ENCODE data around the gene MGMT. TPM values are rescaled to one million over a fixed set of nuclear protein-coding genes. Genes with fewer than 3 reads are reported as not detected.

Gene MGMT
- total RNA-seq, 2 experiments from 2014 or later, result 9.0 to 9.6 TPM

DNA sequence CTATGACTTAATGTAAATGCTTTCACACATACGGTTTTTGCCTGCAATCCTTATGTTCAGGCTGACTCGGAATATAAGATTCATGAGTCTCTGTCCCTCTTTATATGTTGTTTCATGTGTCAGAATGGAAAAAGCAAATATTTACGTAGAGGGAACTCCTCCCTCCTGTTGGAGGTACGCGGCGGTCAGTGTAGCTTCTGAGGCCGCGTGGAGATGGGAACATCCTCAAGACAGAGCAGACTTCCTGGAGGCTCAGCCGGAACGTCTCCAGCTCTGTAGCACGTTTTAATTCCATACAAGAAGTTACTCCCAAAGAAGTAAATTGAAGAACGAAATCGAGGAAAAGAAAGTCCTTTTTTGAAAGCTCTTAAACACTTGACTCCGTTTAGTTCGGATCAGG, 248.8 kb downstream of the MGMT start:
- Mint-ChIP-seq H3K36me3 (ENCODE audit: low read depth) (peaks cover 76% of the 10 kb centered on the region), H3K27ac (no peak overlapping the region), H3K4me3 (no peak overlapping the region), H3K9me3 (peaks cover 2% of the 10 kb centered on the region), H3K27me3 (no peaks in the 10 kb centered on the region), H3K4me1 (ENCODE audit: low read depth) (no peaks in the 10 kb centered on the region)
- intact Hi-C loops (cut with DNase I, micrococcal nuclease), result no loop called here
- no peak for ATAC-seq (ENCODE audit: poor library complexity)
- no peak overlapping the region for H3K27ac ChIP-seq (ENCODE audit: low read depth in 1 of 2, low read length in 2 of 2)
- peaks cover 9 to 37% of the 10 kb centered on the region in 2 experiments for H3K9me3 ChIP-seq (ENCODE audit: control insufficient read depth in 1 of 2, insufficient read depth in 1 of 2, low read length in 2 of 2)
- no peak for DNase-seq
- no peaks in the 10 kb centered on the region for H3K4me1 ChIP-seq (ENCODE audit: insufficient read depth, low read length)
- no peaks in the 10 kb centered on the region for H3K36me3 ChIP-seq (ENCODE audit: insufficient read depth, low read length)
- no peaks in the 10 kb centered on the region for H3K27me3 ChIP-seq (ENCODE audit: control insufficient read depth in 1 of 2, insufficient read depth in 2 of 2, low read length in 2 of 2)
- POLR2A ChIA-PET, result no interaction called here
- no peak for TF ChIP-seq CTCF (IDR thresholded peaks at IDR 0.05)
- no peak overlapping the region for H3K4me3 ChIP-seq (ENCODE audit: low read length)
- CTCF ChIA-PET, result no interaction called here

DNA sequence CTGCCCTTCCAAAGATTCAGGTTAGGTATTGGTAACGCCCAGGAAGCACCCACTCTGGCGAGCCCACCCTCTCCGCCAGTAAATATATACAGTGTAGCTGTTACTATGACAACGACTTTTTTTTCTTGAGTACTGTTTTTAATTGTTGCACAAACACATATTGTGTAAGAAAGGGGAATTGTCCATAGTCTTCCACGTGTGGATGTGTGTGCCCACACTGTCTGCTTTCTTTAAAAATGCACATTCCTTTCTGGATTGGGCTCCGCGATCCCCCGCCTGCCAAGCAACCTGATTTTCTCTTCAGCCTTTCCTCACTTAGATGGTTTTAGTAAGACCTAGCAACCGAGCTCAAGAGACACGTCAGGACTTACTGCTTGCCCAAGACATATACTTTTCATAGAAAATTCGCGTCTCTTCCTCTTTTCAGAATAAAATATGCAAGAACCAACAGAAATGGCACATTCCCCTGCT, 249.2 kb downstream of the MGMT start:
- ChIA-PET CTCF (no interaction called here), POLR2A (no interaction called here)
- no peaks in the 10 kb centered on the region for H3K4me1 Mint-ChIP-seq (ENCODE audit: low read depth)
- H3K27me3 Mint-ChIP-seq, result no peaks in the 10 kb centered on the region
- Histone ChIP-seq H3K4me1 (ENCODE audit: insufficient read depth, low read length) (no peaks in the 10 kb centered on the region), H3K27me3 (ENCODE audit: control insufficient read depth in 1 of 2, insufficient read depth in 2 of 2, low read length in 2 of 2) (no peaks in the 10 kb centered on the region), H3K9me3 (ENCODE audit: control insufficient read depth in 1 of 2, insufficient read depth in 1 of 2, low read length in 2 of 2) (peaks cover 12 to 37% of the 10 kb centered on the region in 2 experiments), H3K36me3 (ENCODE audit: insufficient read depth, low read length) (no peaks in the 10 kb centered on the region), H3K27ac (ENCODE audit: low read depth in 1 of 2, low read length in 2 of 2) (no peak overlapping the region), H3K4me3 (ENCODE audit: low read length) (no peak overlapping the region)
- DNase-seq (no peak), ATAC-seq (ENCODE audit: poor library complexity) (no peak)
- H3K36me3 Mint-ChIP-seq (ENCODE audit: low read depth), result peaks cover 76% of the 10 kb centered on the region
- no peak overlapping the region for H3K27ac Mint-ChIP-seq
- peaks cover 5% of the 10 kb centered on the region for H3K9me3 Mint-ChIP-seq
- no peak for TF ChIP-seq CTCF (IDR thresholded peaks at IDR 0.05)
- intact Hi-C loops (cut with DNase I, micrococcal nuclease), result no loop called here
- H3K4me3 Mint-ChIP-seq, result no peak overlapping the region

GRCh38 chr10:129716881-129717280, 249.8 kb downstream of the MGMT start:
- Mint-ChIP-seq H3K27ac (no peak overlapping the region), H3K9me3 (peaks cover 5% of the 10 kb centered on the region), H3K27me3 (no peaks in the 10 kb centered on the region), H3K4me1 (ENCODE audit: low read depth) (no peaks in the 10 kb centered on the region), H3K4me3 (no peak overlapping the region), H3K36me3 (ENCODE audit: low read depth) (peaks cover 75% of the 10 kb centered on the region)
- intact Hi-C loops (cut with DNase I, micrococcal nuclease), result no loop called here
- no peak for DNase-seq
- Histone ChIP-seq H3K4me1 (ENCODE audit: insufficient read depth, low read length) (no peaks in the 10 kb centered on the region), H3K4me3 (ENCODE audit: low read length) (no peak overlapping the region), H3K27ac (ENCODE audit: low read depth in 1 of 2, low read length in 2 of 2) (no peak overlapping the region), H3K36me3 (ENCODE audit: insufficient read depth, low read length) (no peaks in the 10 kb centered on the region), H3K9me3 (ENCODE audit: control insufficient read depth in 1 of 2, insufficient read depth in 1 of 2, low read length in 2 of 2) (peaks cover 17 to 37% of the 10 kb centered on the region in 2 experiments), H3K27me3 (ENCODE audit: control insufficient read depth in 1 of 2, insufficient read depth in 2 of 2, low read length in 2 of 2) (no peaks in the 10 kb centered on the region)
- CTCF ChIA-PET, result no interaction called here
- POLR2A ChIA-PET, result no interaction called here
- no peak for TF ChIP-seq CTCF (IDR thresholded peaks at IDR 0.05)
- no peak for ATAC-seq (ENCODE audit: poor library complexity)
